Fibroblast of lung (primary cell): ENCODE results near the gene MECR.

Experiments
- EZH2 ChIP-seq: IDR thresholded peaks from 2 replicates; pipeline ENCODE4 v1.5.1; 2012; ENCODE audit warnings: low read length, control low read depth, mild to moderate bottlenecking; ENCODE audit errors: missing control alignments
- TF ChIP-seq, protein P1 (sequence below), 2 donors: IDR thresholded peaks in 1 of 2; conservative IDR thresholded peaks in 1 of 2; 1 replicate in 1 of 2; 2 replicates in 1 of 2; pipeline ENCODE4 v1.5.1; 2011 to 2012; ENCODE audit warnings: low read length in 2 of 2, control low read depth in 1 of 2, inconsistent platforms in 1 of 2, low read depth in 1 of 2, mild to moderate bottlenecking in 1 of 2

DNA sequence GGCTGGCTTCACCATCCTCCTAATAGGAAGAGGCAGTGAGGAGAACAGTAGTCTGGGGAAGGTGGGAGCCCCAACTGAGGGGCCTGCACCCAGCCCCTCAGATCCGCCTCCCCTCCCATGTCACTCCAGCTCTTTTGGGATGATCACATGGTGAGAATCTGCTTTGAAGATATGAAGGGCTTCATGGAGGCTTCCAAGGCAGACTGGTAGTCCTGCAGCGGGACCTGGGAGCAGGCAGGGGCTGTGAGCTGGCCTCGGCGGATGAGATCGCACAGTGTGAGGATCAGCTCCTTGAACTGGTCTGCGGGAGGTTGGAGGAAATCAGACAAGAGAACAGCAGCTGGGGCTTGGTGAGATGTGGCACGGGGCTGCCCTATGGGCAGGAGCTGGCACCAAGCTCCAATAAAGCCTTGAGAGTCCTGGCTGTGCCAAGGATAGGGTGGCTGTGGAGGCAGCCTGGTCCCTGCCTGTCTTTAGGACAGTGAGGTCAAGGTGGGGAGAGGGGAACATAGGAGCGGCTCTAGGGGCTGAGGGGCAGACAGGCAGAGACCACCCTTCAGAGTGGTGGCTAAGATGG, 36.8 kb downstream of the MECR start:
- TF ChIP-seq, protein P1, sequence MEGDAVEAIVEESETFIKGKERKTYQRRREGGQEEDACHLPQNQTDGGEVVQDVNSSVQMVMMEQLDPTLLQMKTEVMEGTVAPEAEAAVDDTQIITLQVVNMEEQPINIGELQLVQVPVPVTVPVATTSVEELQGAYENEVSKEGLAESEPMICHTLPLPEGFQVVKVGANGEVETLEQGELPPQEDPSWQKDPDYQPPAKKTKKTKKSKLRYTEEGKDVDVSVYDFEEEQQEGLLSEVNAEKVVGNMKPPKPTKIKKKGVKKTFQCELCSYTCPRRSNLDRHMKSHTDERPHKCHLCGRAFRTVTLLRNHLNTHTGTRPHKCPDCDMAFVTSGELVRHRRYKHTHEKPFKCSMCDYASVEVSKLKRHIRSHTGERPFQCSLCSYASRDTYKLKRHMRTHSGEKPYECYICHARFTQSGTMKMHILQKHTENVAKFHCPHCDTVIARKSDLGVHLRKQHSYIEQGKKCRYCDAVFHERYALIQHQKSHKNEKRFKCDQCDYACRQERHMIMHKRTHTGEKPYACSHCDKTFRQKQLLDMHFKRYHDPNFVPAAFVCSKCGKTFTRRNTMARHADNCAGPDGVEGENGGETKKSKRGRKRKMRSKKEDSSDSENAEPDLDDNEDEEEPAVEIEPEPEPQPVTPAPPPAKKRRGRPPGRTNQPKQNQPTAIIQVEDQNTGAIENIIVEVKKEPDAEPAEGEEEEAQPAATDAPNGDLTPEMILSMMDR (conservative IDR thresholded peaks at IDR 0.05 in 1 of 2, IDR thresholded peaks at IDR 0.05 in 1 of 2; ENCODE audit: low read depth in 1 of 2, low read length in 2 of 2), result no peak
- TF ChIP-seq EZH2, result no peak
